UCSD-AML1 (cell line): ENCODE results near the gene SHC3.

Experiments used
- DNase-seq: peaks from one replicate; lab custom pipeline; 2025; ENCODE audit not compliant: unreplicated experiment; lab: John Stamatoyannopoulos, UW

Gene SHC3

DNA sequence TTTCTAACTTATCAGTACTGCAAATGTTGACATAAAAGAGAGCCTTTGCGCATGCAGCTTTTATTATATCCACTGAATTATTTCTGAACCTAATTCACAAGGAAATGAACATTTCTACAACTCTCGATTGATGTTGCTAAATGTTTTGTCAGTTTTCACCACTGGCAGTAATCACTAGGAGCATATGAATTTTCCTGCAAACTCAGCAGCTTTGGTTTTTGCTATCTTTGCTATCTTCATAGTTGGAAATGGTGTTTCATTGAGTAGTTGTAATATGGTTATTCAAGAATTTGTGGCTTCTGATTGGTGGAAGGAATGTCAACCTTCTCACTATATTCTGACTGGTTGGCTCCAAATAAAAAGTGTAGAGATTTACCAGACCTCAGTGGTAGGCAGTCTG is 8.9 kb upstream of the SHC3 start:
- DNase-seq: no peak

DNA sequence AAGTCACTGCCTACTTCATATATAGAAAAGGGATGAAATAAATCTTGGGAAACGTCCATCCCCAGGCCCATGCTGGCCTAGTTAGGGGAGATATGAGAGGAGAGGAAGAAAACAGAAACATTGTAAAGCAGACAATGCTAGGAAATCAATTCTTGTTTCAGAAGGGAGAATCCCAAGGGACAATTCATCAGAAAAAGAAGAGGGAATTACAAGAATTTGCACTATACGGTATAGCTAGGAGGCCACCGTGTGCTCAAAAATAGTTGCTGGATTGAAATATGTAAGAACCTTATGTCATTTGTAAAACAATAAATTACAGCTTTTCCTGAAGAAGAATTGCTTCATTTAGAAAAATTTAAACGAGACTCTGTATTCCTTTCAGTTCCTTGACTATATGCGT is 8.3 kb upstream of the SHC3 start:
- DNase-seq: no peak

DNA sequence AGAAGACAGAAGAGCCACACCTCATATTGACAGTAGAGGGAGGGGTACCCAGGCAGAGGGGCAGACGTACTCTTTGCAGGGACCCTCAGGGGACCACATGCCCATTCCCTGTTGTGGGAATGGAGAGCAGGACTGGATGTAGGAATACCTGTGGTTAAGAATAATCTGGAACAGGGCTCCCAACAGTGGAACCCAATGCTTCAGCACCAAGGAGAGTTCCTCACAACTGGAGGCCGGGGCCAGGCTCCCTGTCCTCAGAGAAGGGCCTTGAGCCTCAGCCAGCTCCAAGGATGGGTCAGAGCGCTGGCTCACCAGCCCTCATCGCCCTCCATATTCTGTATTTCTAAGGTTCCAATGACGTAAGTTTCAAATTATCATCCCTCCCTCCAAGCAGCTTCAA is 7.4 kb upstream of the SHC3 start:
- DNase-seq: peak; percentile 13

DNA sequence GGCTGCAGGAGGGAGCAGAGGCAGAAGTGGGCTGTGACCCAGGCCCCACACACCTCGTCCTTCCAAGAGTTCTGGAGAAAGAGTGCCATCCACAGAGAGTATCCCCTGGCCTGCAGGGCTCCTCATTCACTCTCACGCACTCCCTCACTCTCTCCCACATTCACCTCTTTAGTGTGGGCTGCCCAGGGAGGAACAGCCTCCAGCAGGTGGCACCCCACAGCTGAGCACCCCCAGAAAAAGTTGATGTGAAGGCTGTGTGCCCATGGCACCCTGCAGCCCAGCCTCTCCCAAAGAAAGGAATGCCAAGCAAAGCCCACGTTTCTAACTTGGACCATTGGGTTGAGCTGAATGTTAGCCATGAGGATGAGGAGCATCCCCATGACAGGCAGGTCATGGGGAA is 4.5 kb upstream of the SHC3 start:
- DNase-seq: no peak

DNA sequence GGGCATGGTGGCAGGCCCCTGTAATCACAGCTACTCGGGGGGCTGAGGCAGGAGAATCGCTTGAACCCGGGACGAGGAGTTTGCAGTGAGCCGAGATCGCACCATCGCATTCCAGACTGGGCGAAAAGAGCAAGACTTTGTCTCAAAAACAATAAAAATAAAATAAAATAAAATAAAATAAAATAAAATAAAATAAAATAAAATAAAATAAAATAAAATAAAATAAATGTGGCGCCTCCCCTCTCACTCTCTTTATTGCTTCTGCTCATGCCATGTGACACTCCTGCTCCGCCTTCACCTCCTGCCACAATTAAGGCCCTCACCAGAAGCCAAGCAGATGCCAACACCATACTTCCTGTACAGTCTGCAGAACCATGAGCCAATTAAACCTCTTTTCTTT is 3.8 kb upstream of the SHC3 start:
- no peak for DNase-seq

DNA sequence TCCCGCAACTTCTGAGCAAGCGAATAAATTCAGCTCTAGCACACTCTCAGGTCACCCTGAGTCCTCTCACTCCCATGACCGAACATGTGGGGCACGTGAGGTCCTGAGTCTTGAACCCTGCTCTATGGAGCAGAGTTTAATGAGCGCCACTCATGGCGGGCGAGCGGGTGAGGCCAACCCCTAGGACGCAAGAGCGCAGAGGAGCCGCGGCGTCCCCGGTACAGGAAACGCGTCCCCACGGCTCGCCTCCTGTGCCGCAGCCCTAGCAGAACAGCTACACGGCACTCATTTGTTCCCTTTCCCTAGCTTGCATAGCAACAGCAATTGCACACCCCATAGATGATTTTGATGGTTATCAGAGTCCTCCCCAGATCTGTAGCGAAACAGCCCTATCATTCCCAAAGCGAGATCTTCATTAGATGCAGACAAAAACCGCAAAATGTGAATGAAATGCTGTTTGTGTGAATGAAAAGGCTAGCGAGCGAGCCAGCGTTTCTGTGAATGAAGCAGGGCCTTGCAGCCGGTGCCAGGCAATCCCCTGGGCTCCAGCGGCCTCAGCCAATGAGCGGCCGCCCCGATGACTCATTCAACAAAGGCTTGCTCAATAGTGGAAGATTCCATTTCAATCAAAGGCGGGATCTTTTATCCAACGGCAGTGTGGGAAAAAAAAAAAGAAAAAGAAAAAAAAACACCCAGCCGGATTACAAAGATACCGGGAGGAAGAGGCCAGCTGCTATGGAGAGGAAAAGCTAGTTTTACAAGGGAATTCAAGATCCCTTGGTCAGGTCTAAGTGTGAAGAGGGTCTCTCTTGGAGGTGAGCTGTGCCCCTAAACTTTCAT is 1.5 kb upstream of the SHC3 start:
- peak; percentile 46 for DNase-seq

DNA sequence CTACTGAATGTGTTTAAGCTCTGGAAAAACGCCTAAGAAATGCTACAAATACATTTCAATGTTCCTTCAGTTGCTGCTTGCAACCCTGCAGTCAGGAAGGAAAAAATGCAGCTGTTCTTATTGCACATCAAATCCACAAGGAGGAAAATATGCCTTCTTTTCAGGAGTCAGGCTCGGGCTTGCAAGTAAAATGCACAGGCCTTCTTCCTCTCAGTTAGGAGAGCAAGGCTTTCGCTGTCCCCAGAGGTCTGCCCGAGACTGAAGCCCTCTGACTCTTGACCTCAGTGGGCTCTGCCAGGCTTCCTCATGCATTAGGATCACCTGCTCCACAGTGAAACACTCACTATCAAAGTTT is 899 bp upstream of the SHC3 start:
- no peak for DNase-seq

DNA sequence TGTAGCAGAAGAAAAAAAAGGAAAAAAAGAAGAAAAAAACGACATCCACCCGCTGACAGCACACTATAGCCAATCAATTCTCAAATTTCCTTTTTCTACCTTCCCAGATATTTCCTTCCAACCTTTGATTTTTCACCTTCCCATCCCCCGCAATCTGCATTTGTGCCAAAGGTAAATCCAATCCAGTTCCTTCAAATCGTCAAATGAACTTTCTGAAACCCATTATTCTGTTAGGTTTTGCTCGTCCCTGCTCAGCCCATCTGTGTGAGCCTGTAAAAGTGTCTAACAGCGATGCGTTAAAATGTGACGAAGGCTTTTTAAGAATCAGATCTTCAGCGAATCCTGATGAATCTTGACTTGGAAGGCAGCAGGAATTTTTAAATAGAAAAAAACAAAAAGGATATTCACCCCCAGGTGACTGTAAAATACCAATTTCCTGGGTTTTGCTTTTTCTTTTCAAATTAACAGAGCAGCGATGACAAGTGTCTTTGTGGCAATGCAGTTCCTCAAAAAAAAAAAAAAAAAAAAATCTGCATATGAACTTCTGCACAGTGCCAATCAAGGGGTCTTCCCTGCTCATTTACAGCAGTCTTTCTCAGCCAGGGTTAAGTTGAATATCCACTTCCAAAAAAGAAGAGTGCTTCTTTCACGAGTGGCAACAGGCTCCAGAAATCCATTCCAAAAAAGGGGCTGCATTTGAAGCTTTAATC is 367 bp upstream of the SHC3 start:
- DNase-seq: no peak

DNA sequence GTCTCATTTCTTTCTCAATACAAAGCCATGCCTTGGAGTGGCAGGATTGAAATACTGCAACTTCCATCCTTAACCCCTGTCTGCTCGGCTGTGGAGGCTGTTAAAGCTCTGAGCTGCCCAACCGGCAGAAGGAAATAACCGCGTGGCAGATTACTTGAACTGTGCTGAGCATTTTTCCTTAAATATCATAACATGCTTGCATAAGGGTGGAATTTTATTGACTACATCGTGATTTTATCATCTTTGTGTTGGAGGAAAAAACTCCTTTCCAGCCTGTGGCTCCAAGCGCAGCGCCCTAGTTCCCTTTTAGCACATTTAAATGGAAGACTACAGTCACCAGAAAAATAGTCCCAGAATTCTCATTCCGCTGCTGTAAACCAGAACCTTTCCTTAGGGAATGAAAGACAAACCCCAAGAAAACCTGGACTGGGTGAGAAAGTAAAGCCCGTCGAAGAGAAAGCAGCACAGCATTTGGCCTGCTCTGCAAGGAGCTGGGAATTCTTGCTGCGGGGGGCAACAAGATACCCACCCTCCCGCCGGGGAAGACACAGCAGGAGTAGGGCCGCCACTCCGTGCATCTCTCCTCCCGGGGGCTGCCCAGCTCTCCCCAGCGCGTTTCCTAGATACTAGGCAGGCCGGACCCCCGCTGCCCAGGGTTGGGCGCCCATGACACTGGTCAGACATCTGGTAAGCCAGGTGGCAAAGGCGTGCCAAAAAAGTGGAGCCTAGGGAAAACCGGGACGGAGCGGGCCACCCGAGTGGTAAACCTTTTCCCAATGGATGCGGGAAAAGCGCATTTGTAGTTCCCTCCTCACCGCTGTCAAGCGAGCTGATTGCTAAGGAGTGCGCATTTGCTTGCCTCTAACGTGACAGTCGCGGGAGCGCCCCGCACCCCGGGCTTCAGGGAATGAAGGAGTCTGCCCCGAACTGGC is 1.3 kb downstream of the SHC3 start:
- DNase-seq: no peak

DNA sequence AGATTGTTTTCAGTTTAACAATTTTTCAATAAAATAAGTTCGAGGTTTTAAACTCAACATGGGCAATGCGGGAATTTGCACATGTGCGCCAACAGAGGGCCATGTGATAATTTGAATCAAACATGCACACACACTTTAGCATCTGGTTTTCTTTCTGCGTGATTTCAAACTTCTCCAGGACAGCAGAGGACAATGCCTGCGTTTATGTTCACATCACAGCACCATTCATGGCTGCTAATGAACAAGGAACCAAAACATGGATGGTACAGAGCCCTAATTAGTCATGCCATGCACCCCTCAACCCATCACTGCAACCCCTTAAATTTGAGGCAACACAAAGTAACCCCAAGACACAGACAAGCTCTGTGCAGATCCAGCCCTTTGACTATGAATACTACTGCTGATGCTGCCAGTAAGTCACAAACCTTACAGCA is 2.8 kb downstream of the SHC3 start:
- DNase-seq: no peak

DNA sequence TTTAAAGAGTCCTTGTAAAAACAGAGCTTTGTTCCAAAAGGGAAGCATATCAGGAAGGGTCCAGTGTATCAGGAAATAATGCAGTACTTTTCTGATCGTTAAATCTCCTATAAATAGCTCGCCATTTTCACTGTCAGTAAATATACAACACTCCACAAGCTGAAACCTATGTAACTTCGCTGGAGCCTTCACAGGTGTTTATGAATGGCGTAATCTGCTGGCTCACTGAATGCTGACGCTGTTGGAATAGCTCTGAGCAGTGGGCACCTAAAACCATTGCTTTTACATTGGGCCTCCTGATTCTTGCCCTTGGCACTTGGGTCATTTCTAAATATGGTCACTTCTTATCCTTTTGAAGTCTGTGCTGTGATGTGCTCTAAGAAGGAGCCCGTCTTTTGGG is 4.3 kb downstream of the SHC3 start:
- DNase-seq: no peak

DNA sequence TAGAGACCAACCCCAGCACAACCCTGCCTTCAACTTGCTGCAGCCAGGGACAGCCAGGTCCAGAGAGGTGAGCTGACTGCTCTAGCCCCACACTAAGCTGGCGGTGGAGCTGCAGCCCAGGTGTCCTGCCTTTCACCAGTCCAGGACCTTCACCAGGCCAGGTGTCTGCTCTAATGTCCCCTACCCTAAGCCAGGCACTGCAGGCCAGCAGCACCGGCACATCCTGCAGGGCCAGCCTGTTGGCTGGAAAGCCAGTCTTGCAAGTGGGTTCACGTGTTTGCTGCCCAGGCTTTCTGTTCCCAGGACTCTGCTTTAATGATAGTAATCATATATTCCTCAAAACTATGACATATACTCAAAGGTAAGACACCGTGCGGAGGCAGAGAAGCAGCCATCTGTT is 5.5 kb downstream of the SHC3 start:
- DNase-seq: no peak

DNA sequence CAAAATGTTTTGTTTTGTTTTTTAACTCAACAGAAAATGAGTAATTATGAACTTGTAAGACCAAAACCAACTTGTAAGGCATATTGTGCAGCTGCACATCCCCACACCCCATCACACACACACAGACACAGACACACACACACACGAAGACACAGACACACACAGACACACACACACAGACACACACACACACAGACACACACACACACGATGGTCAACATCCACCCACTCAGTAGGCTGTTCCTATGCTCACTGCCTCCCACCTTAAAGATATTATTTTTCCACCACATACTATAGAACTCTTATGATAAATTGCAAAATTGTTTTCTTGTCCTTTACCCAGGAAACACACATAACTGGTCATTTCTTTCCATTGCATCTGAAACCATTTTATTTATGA is 6.2 kb downstream of the SHC3 start:
- DNase-seq: no peak

DNA sequence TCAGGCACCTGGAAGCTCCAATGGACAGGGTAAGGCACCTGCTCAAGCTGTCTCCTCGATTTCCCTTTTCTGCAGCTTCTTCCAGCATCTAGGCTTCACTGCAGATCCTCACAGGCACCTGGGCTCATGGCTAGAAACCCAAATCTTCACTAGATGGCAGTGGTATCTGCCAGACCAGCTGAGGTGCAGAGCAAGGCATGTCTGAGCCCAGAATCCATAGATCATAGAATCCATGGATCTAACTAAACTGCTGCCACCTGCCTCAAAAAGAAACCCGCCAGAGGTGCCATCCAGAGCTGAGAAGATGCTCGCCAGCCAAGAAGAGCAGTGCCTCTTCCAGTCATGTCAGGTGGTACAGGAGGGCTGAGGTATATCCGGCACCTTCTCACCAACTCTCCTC is 6.9 kb downstream of the SHC3 start:
- DNase-seq: no peak

DNA sequence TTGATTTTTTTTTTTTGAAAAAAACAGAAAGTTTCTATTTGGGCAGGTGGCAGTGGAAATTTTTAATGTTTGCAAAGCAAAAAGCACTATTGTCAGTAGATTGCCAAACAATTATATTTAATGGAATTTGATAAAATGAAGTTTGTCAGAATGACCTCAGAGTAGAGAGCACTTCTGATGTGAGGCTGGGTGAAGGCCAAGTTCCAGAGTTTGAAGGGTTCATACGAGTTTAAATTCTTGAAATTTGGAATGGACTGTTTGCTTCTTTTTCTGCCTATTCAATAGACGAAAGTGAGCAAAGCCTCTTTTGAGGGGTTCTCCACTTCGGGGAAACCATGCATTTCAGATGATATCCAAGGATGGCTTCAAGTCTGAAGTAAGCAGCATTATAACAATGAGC is 7.4 kb downstream of the SHC3 start:
- no peak for DNase-seq

DNA sequence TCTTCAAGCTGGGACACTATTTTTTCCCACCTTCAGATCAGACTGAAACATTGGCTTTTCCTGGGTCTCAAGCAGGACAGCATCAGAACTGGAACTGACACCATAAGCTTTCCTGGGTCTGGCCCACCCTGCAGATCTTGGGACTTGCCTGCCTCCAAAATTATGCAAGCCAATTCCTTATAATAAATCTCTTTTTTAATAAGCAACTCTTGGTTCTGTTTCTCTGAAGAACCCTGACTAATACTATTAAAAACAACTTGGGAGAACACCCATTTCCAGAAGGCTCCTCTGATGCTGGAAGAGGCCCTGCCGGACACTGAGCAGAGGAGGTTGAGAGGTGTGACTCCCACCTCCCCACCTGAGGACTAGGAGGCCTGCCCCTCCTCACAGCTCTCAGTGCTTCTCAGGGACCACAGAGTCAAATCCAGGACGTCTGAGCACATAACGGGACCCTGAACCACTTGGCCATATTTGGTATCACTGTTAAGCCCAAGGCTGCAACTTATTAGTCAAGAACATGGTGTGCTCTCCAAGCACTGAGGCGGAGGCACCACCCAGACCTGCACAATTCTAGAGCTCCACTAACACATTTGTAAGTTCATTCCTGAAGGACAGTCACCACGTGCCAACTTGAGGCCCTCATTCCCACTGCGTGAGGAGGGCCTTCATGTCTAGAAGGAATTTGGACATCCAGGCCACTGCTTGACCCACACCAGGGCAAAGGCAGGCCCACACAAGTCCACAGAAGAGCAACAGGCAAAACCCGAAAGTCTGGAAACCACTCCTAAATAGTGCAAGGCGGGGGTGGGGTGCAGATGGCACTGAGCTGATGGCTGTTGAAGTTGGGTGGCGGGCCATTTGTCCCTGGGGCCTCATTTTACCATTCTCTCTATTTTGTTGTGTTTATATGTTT is 9.5 kb downstream of the SHC3 start:
- no peak for DNase-seq

DNA sequence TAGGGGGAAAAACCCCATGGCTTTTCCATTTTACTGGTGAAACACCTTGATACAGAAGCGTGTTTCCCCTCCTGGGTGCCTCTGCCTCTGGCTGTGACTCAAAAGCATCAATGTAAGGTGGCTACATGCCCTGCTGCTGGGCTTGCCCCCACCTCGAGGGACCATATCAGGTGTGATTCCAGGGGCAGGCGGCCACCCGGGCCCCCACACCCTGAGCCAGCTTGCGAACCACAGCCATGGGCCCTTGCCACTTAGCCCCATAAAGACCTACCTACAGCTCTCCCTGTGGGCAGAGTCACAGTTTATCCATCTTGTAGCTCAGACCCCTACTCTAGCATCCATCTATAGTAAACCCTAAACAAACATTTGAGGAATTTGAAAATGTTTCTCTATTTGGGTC is 10.8 kb downstream of the SHC3 start:
- no peak for DNase-seq

DNA sequence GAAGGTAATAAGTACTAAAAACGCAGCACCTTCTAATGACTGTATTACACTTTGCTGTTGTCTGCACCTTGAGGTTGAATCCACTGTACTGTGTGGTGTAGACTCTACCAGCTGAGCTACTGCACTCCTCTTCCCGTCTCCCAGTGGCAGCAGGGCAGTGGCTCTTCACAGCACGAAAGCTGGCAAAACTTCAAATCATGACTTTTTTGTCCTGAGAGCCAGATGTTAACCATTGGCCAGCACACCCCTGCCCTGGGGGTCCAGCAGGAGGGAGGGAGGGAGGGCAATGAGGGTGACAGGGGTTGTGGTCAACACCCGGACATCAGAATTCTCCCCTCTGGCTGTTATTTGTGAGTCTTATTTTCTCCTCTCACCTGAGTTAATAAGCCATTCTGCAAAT is 11.8 kb downstream of the SHC3 start:
- DNase-seq: no peak

DNA sequence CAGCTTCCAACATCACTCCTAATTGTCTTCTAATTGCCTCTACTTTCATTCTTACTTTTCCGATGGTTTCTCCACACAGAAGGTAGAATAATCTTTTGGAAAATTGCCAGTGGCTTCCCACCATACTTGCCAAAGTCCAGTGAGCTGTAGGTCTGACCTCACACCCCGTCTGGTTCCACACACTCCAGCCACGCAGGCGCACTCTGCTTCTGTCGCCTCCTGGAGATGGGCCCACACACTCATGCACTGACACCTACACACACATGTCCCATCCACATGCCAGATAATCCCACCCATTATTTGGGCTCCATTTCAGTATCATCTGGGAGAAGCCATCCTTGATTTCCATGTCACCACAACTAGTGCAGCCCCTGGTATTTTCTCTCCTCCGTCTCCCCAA is 12.7 kb downstream of the SHC3 start:
- DNase-seq: no peak

DNA sequence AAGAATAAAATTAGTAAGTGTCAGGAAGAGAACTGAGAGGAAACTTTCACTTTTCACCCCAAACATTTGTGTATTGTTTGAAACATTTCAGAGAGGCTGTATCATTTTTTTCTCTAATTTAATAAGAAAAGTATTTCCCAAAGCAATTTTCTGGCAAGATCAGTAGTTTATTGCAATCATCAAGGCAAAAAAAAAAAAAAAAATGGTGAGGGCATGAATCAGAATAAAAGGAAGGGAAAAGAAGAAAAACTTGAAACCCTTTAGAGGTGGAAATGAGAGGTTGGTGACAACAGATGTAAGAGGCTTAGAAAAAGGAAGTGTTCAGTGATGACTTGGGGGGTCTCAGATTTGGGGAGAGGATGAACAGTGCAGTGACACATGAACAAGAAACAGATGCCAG is 13.3 kb downstream of the SHC3 start:
- DNase-seq: no peak

DNA sequence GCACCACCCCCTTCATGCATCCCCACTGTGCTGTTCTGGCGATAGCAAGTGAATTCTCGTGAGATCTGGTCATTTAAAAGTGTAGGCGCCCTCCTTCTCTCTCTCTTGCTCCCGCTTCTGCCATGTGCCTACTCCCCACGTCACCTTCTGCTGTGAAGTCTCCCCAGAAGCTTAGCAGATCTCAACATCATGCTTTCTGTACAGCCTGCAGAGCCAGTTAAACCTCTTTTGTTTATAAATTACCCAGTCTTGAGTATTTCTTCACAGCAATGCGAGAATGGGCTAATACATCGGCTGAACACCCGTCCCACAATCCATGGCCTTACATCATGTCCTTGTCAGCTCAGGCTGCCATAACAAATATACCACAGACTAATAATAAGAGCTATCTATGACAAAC is 17.4 kb downstream of the SHC3 start:
- no peak for DNase-seq
